KMS-11 (cell line): ENCODE data around the gene PTPRT.

ENCODE experiments used
- H2AFZ ChIP-seq: fragments of 200-600 bp; sonication (generic); 2 replicates; pipeline ENCODE4 v1.6.1; 2016; ENCODE audit warnings: antibody characterized with exemption, mixed run types, low read depth
- H3K27ac ChIP-seq: fragments of 200-600 bp; sonication (generic); 2 replicates; pipeline ENCODE4 v1.6.1; 2016; ENCODE audit warnings: mild to moderate bottlenecking, mixed run types
- H3K27me3 ChIP-seq: fragments of 200-600 bp; sonication (generic); 2 replicates; pipeline ENCODE4 v1.6.1; 2017; ENCODE audit warnings: mild to moderate bottlenecking, low read depth, mixed run types, moderate library complexity; ENCODE audit not compliant: insufficient read depth
- H3K36me3 ChIP-seq: fragments of 200-600 bp; sonication (generic); 2 replicates; pipeline ENCODE4 v1.6.1; 2017; ENCODE audit warnings: mild to moderate bottlenecking, mixed run types; ENCODE audit not compliant: insufficient read depth
- H3K4me1 ChIP-seq: fragments of 200-600 bp; sonication (generic); 2 replicates; pipeline ENCODE4 v1.6.1; 2016; ENCODE audit warnings: mild to moderate bottlenecking, low read depth, mixed run types; ENCODE audit not compliant: poor library complexity, severe bottlenecking
- H3K4me2 ChIP-seq: fragments of 200-600 bp; sonication (generic); 2 replicates; pipeline ENCODE4 v1.7.0; 2016; ENCODE audit warnings: mild to moderate bottlenecking, mixed run types
- H3K4me3 ChIP-seq: fragments of 200-600 bp; sonication (generic); IDR thresholded peaks from 2 replicates; pipeline ENCODE4 v1.6.1; 2017; ENCODE audit warnings: low read depth, low read length, mixed read lengths; ENCODE audit not compliant: insufficient read depth
- H3K79me2 ChIP-seq: fragments of 200-600 bp; sonication (generic); 2 replicates; pipeline ENCODE4 v1.6.1; 2016; ENCODE audit warnings: low read depth, mixed run types; ENCODE audit not compliant: insufficient read depth
- H3K9ac ChIP-seq: fragments of 200-600 bp; sonication (generic); 2 replicates; pipeline ENCODE4 v1.6.1; 2016; ENCODE audit warnings: mild to moderate bottlenecking, mixed run types
- H4K20me1 ChIP-seq: fragments of 200-600 bp; sonication (generic); 2 replicates; pipeline ENCODE4 v1.6.1; 2016; ENCODE audit warnings: mild to moderate bottlenecking, mixed run types; ENCODE audit not compliant: insufficient read depth
- TF ChIP-seq, protein P1 (sequence below): fragments of 200-600 bp; sonication (generic); conservative IDR thresholded peaks from 2 replicates; pipeline ENCODE4 v1.6.1; 2017; ENCODE audit warnings: low read depth, mild to moderate bottlenecking, antibody characterized with exemption, low read length, moderate library complexity, mixed read lengths

The PTPRT gene

GRCh38 chr20:42576167-42576566 is 613.5 kb downstream of the PTPRT start:
- Histone ChIP-seq H3K4me3 (no peak overlapping the region), H3K9ac (no peak overlapping the region), H3K4me1 (no peaks in the 10 kb centered on the region), H3K27me3 (no peaks in the 10 kb centered on the region), H3K4me2 (no peak overlapping the region), H3K36me3 (no peaks in the 10 kb centered on the region), H3K79me2 (no peaks in the 10 kb centered on the region), H4K20me1 (no peaks in the 10 kb centered on the region), H2AFZ (no peak overlapping the region), H3K27ac (no peak overlapping the region)
- TF ChIP-seq, protein P1, sequence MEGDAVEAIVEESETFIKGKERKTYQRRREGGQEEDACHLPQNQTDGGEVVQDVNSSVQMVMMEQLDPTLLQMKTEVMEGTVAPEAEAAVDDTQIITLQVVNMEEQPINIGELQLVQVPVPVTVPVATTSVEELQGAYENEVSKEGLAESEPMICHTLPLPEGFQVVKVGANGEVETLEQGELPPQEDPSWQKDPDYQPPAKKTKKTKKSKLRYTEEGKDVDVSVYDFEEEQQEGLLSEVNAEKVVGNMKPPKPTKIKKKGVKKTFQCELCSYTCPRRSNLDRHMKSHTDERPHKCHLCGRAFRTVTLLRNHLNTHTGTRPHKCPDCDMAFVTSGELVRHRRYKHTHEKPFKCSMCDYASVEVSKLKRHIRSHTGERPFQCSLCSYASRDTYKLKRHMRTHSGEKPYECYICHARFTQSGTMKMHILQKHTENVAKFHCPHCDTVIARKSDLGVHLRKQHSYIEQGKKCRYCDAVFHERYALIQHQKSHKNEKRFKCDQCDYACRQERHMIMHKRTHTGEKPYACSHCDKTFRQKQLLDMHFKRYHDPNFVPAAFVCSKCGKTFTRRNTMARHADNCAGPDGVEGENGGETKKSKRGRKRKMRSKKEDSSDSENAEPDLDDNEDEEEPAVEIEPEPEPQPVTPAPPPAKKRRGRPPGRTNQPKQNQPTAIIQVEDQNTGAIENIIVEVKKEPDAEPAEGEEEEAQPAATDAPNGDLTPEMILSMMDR: no peak

DNA sequence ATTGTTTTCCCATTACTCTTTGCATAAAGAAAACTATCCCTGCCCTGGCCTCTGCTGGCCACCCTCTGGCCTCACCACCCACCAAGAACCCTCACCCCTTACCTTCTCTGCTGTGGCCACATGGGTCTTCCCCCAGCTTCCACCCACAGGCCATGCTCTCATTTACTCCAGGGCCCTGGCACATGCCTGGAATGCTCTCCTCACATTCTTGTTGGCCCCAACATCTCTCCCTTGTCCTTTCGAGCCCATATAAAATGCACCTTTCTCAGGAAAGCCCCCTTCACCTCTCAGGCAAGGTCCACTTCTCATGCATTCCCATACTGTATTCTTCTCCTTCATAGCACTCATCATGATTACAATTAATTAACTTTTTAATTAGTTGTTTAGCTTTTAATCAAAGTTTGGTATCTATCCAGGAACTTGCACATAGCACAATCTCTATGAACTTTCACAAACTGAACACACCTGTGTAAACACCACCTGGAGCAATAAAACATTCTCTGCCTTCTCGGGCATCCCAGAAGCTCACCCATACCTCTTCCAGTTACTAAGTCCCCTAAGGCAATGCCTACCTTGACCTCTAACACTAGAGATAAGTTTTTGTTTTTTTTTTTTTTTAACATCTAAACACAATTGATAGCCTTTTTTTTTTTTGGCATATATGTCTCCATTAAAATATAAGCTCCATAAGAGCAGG is 617.2 kb downstream of the PTPRT start:
- Histone ChIP-seq H3K4me1 (no peaks in the 10 kb centered on the region), H3K4me2 (no peak overlapping the region), H3K79me2 (no peaks in the 10 kb centered on the region), H3K9ac (no peak overlapping the region), H3K36me3 (no peaks in the 10 kb centered on the region), H4K20me1 (no peaks in the 10 kb centered on the region), H3K27ac (no peak overlapping the region), H3K27me3 (no peaks in the 10 kb centered on the region), H2AFZ (no peak overlapping the region), H3K4me3 (no peak overlapping the region)
- TF ChIP-seq, protein P1: no peak

DNA sequence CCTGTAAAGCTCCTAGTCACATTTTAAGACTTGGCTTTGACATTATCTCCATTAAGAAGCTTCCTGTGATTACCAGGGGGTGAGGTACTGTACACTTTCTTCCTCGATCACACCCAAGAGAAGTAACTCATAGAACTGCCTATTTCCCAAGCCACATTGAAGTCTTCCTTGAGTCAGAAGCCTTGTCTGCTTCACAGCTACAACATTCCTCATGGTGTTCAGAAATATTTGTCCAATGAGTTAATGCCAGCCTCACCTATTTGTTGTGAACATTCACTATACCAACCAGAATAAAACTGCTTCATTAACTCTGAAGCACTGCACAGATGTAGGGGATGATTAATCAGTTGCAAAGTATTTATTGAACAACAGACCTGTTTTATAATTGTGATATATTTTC is 622.3 kb downstream of the PTPRT start:
- Histone ChIP-seq H2AFZ (no peak overlapping the region), H3K79me2 (no peaks in the 10 kb centered on the region), H3K4me3 (no peak overlapping the region), H3K36me3 (no peaks in the 10 kb centered on the region), H3K4me2 (no peak overlapping the region), H3K4me1 (no peaks in the 10 kb centered on the region), H3K9ac (no peak overlapping the region), H4K20me1 (no peaks in the 10 kb centered on the region), H3K27ac (no peak overlapping the region), H3K27me3 (no peaks in the 10 kb centered on the region)
- TF ChIP-seq, protein P1: no peak

DNA sequence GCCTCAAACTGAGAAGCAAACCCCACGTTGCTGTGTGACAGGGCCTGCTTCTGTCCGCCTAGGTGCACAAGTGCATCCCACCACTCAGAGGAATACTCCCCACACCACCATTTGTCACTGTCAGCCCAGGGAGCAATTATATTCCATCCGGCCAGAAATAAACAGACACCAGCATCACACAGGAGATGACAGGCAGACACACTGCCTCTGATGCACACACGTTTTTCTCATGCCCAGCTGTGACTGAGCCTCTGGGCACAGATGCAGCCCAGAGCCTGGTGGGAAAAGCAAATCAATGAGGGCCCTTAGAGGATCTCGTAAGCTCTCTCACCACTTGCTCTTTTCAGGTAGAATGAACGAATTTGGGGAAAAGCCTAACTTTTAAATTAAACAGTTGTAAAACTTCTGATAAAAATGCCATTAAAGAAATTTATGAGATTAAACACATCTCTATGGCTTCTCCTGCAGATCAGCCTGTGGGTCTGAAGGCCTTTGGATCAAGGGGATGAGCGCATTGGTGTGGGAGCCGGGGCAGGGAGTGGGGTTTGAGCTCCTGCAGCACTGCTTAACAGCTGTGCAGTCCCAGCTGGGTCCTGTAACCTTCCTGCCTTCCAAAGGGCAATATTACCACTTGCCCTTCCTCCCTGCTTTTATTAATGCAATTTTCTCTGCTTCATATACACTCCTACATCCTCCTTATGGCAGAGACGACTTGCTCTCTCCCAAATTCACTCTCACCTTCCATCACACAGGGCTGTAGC is 624.3 kb downstream of the PTPRT start:
- Histone ChIP-seq H3K27me3 (no peaks in the 10 kb centered on the region), H2AFZ (no peak overlapping the region), H3K4me3 (no peak overlapping the region)

More for the DNA sequence above, 624.3 kb downstream of the PTPRT start:
- Histone ChIP-seq H3K79me2 (no peaks in the 10 kb centered on the region), H3K27ac (no peak overlapping the region), H3K4me2 (no peak overlapping the region), H3K36me3 (no peaks in the 10 kb centered on the region), H3K9ac (no peak overlapping the region), H3K4me1 (no peaks in the 10 kb centered on the region), H4K20me1 (no peaks in the 10 kb centered on the region)
- TF ChIP-seq, protein P1: no peak
